Neural cell (in vitro differentiated cells): ENCODE results near the gene CSAD.

Experiments
- CTCF ChIP-seq: fragments of 450-650 bp; IDR thresholded peaks from 2 replicates; pipeline ENCODE4 v1.5.1; 2014; ENCODE audit warnings: antibody characterized with exemption, mild to moderate bottlenecking, moderate library complexity; ENCODE audit not compliant: poor library complexity, severe bottlenecking
- EP300 ChIP-seq: fragments of 450-650 bp; conservative IDR thresholded peaks from 2 replicates; pipeline ENCODE4 v1.6.1; 2014; ENCODE audit warnings: antibody characterized with exemption, mild to moderate bottlenecking, moderate library complexity; ENCODE audit not compliant: poor library complexity, severe bottlenecking
- POLR2AphosphoS5 ChIP-seq: IDR thresholded peaks from 2 replicates; pipeline ENCODE4 v1.6.1; 2012
- RAD21 ChIP-seq: fragments of 450-650 bp; conservative IDR thresholded peaks from 2 replicates; pipeline ENCODE4 v1.6.1; 2014; ENCODE audit warnings: antibody characterized with exemption, mild to moderate bottlenecking, moderate library complexity
- REST ChIP-seq: IDR thresholded peaks from 2 replicates; pipeline ENCODE4 v1.6.1; 2012; ENCODE audit warnings: borderline replicate concordance
- SMC3 ChIP-seq: fragments of 450-650 bp; conservative IDR thresholded peaks from 2 replicates; pipeline ENCODE4 v1.6.1; 2014; ENCODE audit warnings: antibody characterized with exemption, mild to moderate bottlenecking, moderate library complexity; ENCODE audit not compliant: poor library complexity
- TAF1 ChIP-seq: IDR thresholded peaks from 2 replicates; pipeline ENCODE4 v1.6.1; 2012; ENCODE audit warnings: low read depth

GRCh38 chr12:53200458-53201176, 19.9 kb upstream of the CSAD start:
- TF ChIP-seq CTCF (no peak), POLR2AphosphoS5 (no peak), SMC3 (no peak), TAF1 (no peak), RAD21 (no peak), EP300 (no peak), REST (no peak)
